ENCODE results near the gene PRMT3.

DNA sequence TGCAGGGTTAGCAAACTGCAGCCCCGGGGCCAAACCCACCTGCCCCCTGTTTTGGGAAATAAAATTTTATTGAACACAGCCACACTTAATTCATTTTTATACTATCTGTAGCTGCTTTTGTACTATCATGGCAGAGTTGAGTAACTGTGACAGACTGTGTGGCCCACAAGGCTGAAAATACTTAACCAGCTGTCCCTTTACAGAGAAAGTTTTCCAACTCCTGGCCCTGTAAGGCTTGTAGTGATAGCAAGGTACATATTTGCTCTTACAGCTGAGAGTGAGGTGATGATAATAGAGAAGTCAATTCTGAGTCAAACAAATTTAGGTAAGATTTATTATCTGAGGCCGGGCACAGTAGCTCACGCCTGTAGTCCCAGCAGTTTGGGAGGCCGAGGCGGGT lies 124.5 kb downstream of the PRMT3 start:
- TF ChIP-seq, protein P1, sequence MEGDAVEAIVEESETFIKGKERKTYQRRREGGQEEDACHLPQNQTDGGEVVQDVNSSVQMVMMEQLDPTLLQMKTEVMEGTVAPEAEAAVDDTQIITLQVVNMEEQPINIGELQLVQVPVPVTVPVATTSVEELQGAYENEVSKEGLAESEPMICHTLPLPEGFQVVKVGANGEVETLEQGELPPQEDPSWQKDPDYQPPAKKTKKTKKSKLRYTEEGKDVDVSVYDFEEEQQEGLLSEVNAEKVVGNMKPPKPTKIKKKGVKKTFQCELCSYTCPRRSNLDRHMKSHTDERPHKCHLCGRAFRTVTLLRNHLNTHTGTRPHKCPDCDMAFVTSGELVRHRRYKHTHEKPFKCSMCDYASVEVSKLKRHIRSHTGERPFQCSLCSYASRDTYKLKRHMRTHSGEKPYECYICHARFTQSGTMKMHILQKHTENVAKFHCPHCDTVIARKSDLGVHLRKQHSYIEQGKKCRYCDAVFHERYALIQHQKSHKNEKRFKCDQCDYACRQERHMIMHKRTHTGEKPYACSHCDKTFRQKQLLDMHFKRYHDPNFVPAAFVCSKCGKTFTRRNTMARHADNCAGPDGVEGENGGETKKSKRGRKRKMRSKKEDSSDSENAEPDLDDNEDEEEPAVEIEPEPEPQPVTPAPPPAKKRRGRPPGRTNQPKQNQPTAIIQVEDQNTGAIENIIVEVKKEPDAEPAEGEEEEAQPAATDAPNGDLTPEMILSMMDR (conservative IDR thresholded peaks at IDR 0.05) = no peak
- TF ChIP-seq EZH2 (IDR thresholded peaks at IDR 0.05; ENCODE audit: low read depth) = no peak

Measured in PC-9 (cell line).